ENCODE measurements around the gene CCDC171. TPM values are rescaled to one million over a fixed set of nuclear protein-coding genes. Genes with fewer than 3 reads are reported as not detected.

CCDC171 gene
- total RNA-seq, 1 experiment from 2014 or later, result 1.6 TPM

GRCh38 chr9:15975101-15975778, 422.4 kb downstream of the CCDC171 start:
- BruUV-seq (replicated peaks), result no TSS peak
- H3K27ac Mint-ChIP-seq (ENCODE audit: unreplicated experiment), result no peak overlapping the region
- CTCF ChIA-PET, result no interaction called here
- no peaks in the 10 kb centered on the region for H3K4me1 ChIP-seq
- intact Hi-C loops (cut with micrococcal nuclease; ENCODE audit: unreplicated experiment), result no loop called here
- H3K36me3 ChIP-seq (ENCODE audit: control insufficient read depth, insufficient read depth, low read length), result no peaks in the 10 kb centered on the region
- no peak for DNase-seq
- no peak overlapping the region for H3K4me3 Mint-ChIP-seq (ENCODE audit: unreplicated experiment)
- TF ChIP-seq CTCF (IDR thresholded peaks at IDR 0.05; ENCODE audit: insufficient read depth in 1 of 2, low read depth in 1 of 2, low read length in 1 of 2, severe bottlenecking in 1 of 2, unreplicated experiment in 1 of 2), result no peak
- no peak overlapping the region for H3K4me3 ChIP-seq (ENCODE audit: low read depth, low read length)
- no peaks in the 10 kb centered on the region for H3K36me3 Mint-ChIP-seq (ENCODE audit: insufficient read depth, unreplicated experiment)
- POLR2A ChIA-PET, result no interaction called here
- H3K27me3 Mint-ChIP-seq (ENCODE audit: insufficient read depth, unreplicated experiment), result no peaks in the 10 kb centered on the region
- no peaks in the 10 kb centered on the region for H3K27me3 ChIP-seq (replicated peaks; ENCODE audit: control insufficient read depth, insufficient read depth, low read length)
- no peaks in the 10 kb centered on the region for H3K9me3 Mint-ChIP-seq (ENCODE audit: unreplicated experiment)
- H3K4me1 Mint-ChIP-seq (ENCODE audit: low read depth, unreplicated experiment), result no peaks in the 10 kb centered on the region
- H3K9me3 ChIP-seq, result no peaks in the 10 kb centered on the region

- H3K27me3 Mint-ChIP-seq (ENCODE audit: insufficient read depth, unreplicated experiment), result no peaks in the 10 kb centered on the region
- no peak for TF ChIP-seq CTCF (IDR thresholded peaks at IDR 0.05; ENCODE audit: insufficient read depth in 1 of 2, low read depth in 1 of 2, low read length in 1 of 2, severe bottlenecking in 1 of 2, unreplicated experiment in 1 of 2)
- no peaks in the 10 kb centered on the region for H3K9me3 ChIP-seq
- no peak for DNase-seq
- ChIA-PET CTCF (no interaction called here), POLR2A (no interaction called here)
- H3K4me3 Mint-ChIP-seq (ENCODE audit: unreplicated experiment), result no peak overlapping the region
- no TSS peak for BruUV-seq (replicated peaks)
- no peaks in the 10 kb centered on the region for H3K9me3 Mint-ChIP-seq (ENCODE audit: unreplicated experiment)
- no peaks in the 10 kb centered on the region for H3K4me1 ChIP-seq
- no peaks in the 10 kb centered on the region for H3K36me3 ChIP-seq (ENCODE audit: control insufficient read depth, insufficient read depth, low read length)
- intact Hi-C loops (cut with micrococcal nuclease; ENCODE audit: unreplicated experiment), result no loop called here
- H3K27me3 ChIP-seq (replicated peaks; ENCODE audit: control insufficient read depth, insufficient read depth, low read length), result no peaks in the 10 kb centered on the region
- H3K4me1 Mint-ChIP-seq (ENCODE audit: low read depth, unreplicated experiment), result no peaks in the 10 kb centered on the region
- no peaks in the 10 kb centered on the region for H3K36me3 Mint-ChIP-seq (ENCODE audit: insufficient read depth, unreplicated experiment)
- no peak overlapping the region for H3K27ac Mint-ChIP-seq (ENCODE audit: unreplicated experiment)
- H3K4me3 ChIP-seq (ENCODE audit: low read depth, low read length), result no peak overlapping the region
Observed at GRCh38 chr9:15977438-15977837, 424.6 kb downstream of the CCDC171 start.

- no peak for DNase-seq
- POLR2A ChIA-PET, result no interaction called here
- intact Hi-C loops (cut with micrococcal nuclease; ENCODE audit: unreplicated experiment), result no loop called here
- H3K4me3 Mint-ChIP-seq (ENCODE audit: unreplicated experiment), result no peak overlapping the region
- no peak overlapping the region for H3K27ac Mint-ChIP-seq (ENCODE audit: unreplicated experiment)
- Histone ChIP-seq H3K4me1 (no peaks in the 10 kb centered on the region), H3K9me3 (no peaks in the 10 kb centered on the region), H3K36me3 (ENCODE audit: control insufficient read depth, insufficient read depth, low read length) (no peaks in the 10 kb centered on the region), H3K27me3 (replicated peaks; ENCODE audit: control insufficient read depth, insufficient read depth, low read length) (no peaks in the 10 kb centered on the region), H3K4me3 (ENCODE audit: low read depth, low read length) (no peak overlapping the region)
- no peaks in the 10 kb centered on the region for H3K9me3 Mint-ChIP-seq (ENCODE audit: unreplicated experiment)
- H3K27me3 Mint-ChIP-seq (ENCODE audit: insufficient read depth, unreplicated experiment), result no peaks in the 10 kb centered on the region
- no peaks in the 10 kb centered on the region for H3K36me3 Mint-ChIP-seq (ENCODE audit: insufficient read depth, unreplicated experiment)
- CTCF ChIA-PET, result no interaction called here
- BruUV-seq (replicated peaks), result no TSS peak
- H3K4me1 Mint-ChIP-seq (ENCODE audit: low read depth, unreplicated experiment), result no peaks in the 10 kb centered on the region
- TF ChIP-seq CTCF (IDR thresholded peaks at IDR 0.05; ENCODE audit: insufficient read depth in 1 of 2, low read depth in 1 of 2, low read length in 1 of 2, severe bottlenecking in 1 of 2, unreplicated experiment in 1 of 2), result no peak
Observed at GRCh38 chr9:15982182-15982581, 429.3 kb downstream of the CCDC171 start.
